C4-2B (cell line): ENCODE measurements around the gene PMM2.

Source experiments
- H3K27ac ChIP-seq: fragments of 450-650 bp; 2 replicates; pipeline ENCODE4 v1.5.1; 2017
- ZFX ChIP-seq: fragments of 450-650 bp; IDR thresholded peaks from 2 replicates; pipeline ENCODE4 v1.6.1; 2017
- TF ChIP-seq, protein P1 (sequence below): fragments of 450-650 bp; conservative IDR thresholded peaks from 2 replicates; pipeline ENCODE4 v1.5.1; 2017; ENCODE audit warnings: mild to moderate bottlenecking

The PMM2 gene

GRCh38 chr16:8808613-8809353 is 11.1 kb downstream of the PMM2 start:
- no peak overlapping the region for H3K27ac ChIP-seq
- TF ChIP-seq, protein P1, sequence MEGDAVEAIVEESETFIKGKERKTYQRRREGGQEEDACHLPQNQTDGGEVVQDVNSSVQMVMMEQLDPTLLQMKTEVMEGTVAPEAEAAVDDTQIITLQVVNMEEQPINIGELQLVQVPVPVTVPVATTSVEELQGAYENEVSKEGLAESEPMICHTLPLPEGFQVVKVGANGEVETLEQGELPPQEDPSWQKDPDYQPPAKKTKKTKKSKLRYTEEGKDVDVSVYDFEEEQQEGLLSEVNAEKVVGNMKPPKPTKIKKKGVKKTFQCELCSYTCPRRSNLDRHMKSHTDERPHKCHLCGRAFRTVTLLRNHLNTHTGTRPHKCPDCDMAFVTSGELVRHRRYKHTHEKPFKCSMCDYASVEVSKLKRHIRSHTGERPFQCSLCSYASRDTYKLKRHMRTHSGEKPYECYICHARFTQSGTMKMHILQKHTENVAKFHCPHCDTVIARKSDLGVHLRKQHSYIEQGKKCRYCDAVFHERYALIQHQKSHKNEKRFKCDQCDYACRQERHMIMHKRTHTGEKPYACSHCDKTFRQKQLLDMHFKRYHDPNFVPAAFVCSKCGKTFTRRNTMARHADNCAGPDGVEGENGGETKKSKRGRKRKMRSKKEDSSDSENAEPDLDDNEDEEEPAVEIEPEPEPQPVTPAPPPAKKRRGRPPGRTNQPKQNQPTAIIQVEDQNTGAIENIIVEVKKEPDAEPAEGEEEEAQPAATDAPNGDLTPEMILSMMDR = no peak
- TF ChIP-seq ZFX = no peak

GRCh38 chr16:8812162-8812843 is 14.7 kb downstream of the PMM2 start:
- TF ChIP-seq, protein P1 = no peak
- TF ChIP-seq ZFX = no peak
- no peak overlapping the region for H3K27ac ChIP-seq

- TF ChIP-seq ZFX = no peak
- TF ChIP-seq, protein P1 = no peak
- no peak overlapping the region for H3K27ac ChIP-seq
Measured at GRCh38 chr16:8814095-8814806, 16.6 kb downstream of the PMM2 start.

DNA sequence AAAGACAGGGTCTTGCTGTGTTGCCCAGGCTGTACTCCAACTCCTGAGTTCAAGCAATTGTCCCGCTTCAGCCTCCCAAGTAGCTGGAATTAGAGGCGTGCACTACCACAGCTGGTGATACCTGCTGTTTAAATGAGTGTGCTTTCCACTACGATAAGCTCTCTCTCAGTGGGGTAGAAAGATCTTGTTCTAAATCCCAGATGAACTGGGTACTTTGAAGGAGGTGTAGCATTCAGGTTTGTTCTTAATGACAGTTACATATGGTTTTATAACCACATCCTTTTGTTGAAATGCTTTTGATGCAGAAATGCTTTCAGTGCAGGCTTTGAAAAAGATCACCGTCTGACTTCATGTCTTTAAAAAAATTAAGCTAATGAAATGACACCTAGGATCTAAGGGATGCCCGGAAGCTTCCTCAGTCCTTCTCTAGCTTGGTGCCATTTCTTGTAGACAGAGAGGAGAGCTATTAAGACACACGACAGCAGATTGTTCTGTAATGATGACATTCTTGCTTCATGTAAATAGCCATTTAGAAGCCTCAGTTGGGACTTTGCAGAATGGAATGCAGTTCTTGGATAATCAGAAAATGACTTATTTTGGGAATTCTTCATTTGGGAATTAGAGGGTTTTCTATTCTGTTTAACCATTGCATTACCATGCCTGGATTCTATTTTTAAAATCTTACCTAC is 19.5 kb downstream of the PMM2 start:
- no peak overlapping the region for H3K27ac ChIP-seq
- TF ChIP-seq, protein P1 = no peak
- no peak for TF ChIP-seq ZFX

- TF ChIP-seq, protein P1 = no peak
- TF ChIP-seq ZFX = no peak
- H3K27ac ChIP-seq = no peak overlapping the region
Measured at GRCh38 chr16:8818504-8819270, 21.0 kb downstream of the PMM2 start.

GRCh38 chr16:8819411-8820034 is 21.9 kb downstream of the PMM2 start:
- H3K27ac ChIP-seq = no peak overlapping the region
- no peak for TF ChIP-seq ZFX
- TF ChIP-seq, protein P1 = no peak
